GM18526 (cell line): Measurements from ENCODE around the gene PRUNE2.

Experiments used
- POLR2A ChIP-seq: IDR thresholded peaks from 3 replicates; pipeline ENCODE4 v1.6.1; 2011; ENCODE audit not compliant: insufficient read length; ENCODE audit errors: extremely low read depth

Gene PRUNE2

GRCh38 chr9:76688471-76689238 is 217.3 kb downstream of the PRUNE2 start:
- TF ChIP-seq POLR2A: no peak

DNA sequence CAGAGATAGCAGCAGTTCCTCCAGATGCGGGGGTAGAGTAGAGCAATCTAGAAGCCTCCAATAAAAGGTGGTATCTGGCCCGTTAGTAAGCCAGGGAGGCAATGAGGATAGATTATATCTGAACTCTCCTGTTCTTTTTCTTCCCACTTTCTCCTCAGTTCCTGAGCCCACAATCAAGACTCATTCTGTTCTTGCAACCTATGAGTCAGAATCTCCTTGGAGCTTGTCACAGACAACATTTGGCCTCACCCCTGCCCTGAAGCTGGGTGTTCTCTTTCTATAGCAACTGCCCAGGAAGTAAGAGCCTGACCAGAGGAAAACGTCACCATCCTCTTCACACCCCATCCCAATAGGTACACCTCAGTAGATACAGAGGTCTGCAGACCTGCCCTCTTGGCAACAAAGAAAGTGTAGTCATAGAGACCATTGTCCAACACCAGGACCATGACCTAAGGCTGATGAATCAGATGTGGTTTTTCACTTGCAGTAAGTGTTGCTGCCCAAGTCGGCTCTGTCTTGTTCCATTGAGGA is 218.0 kb downstream of the PRUNE2 start:
- TF ChIP-seq POLR2A: no peak

DNA sequence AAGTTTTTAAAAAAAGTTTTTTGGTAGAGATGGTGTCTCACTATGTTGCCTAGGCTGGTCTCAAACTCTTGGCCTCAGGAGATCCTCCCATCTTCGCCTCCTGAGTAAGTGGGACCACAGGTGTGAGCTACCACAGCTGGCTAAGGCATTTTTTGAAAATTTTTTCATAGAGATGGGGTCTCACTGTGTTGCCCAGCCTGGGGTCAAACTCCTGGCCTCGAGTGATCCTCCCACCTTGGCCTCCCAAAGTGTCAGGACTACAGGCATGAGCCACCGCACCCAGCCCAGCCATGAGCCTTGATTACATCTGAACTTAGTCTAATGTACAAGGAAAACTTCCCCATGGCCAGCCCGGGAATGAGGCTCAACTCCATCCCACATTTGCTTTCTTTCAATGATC is 219.2 kb downstream of the PRUNE2 start:
- TF ChIP-seq POLR2A: no peak

- TF ChIP-seq POLR2A: no peak
Observed at GRCh38 chr9:76684213-76684612, 221.7 kb downstream of the PRUNE2 start.

- no peak for TF ChIP-seq POLR2A
Observed at GRCh38 chr9:76681556-76681955, 224.4 kb downstream of the PRUNE2 start.

- TF ChIP-seq POLR2A: no peak
Observed at GRCh38 chr9:76680716-76681425, 225.0 kb downstream of the PRUNE2 start.

- TF ChIP-seq POLR2A: no peak
Observed at GRCh38 chr9:76677481-76678055, 228.3 kb downstream of the PRUNE2 start.

DNA sequence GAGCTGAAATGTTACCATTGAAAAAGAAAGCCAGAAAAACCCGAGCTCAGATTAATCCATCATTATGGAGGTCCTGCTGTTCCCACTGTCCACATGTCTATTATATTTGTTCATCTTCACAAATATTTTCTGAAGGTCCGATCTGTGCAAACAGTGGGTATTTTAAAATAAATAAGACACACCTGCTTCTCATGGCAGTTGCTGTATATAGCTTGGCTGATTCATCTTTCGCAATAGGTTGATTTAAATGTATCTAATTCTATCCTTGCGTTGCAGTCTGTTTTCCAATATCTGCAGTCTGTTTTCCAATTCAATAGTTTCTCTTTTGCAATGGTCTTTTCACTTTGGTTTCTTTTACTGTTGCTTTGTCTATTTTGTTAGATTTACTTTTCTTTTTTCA is 229.1 kb downstream of the PRUNE2 start:
- TF ChIP-seq POLR2A: no peak

- no peak for TF ChIP-seq POLR2A
Observed at GRCh38 chr9:76667521-76667957, 238.4 kb downstream of the PRUNE2 start.

- TF ChIP-seq POLR2A: no peak
Observed at GRCh38 chr9:76665458-76665857, 240.5 kb downstream of the PRUNE2 start.

DNA sequence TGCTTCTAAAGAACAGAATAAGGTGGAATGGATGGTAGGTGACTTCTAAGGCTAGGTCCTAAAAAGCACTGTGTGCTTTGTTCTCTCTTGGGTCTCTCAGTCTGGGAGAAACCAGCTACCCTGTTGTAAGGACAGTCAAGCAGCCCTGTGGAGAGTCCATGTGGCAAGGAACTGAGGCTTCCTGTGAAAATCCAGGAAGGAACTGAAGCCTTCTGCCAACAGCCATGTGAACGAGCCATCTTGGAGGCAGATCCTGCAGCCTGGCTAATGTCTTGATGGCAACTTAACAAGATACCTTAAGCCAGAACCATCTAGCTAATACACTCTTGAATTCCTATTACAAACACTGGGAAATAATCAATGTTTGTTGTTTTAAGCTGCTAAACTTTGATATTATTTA is 241.8 kb downstream of the PRUNE2 start:
- TF ChIP-seq POLR2A: no peak

DNA sequence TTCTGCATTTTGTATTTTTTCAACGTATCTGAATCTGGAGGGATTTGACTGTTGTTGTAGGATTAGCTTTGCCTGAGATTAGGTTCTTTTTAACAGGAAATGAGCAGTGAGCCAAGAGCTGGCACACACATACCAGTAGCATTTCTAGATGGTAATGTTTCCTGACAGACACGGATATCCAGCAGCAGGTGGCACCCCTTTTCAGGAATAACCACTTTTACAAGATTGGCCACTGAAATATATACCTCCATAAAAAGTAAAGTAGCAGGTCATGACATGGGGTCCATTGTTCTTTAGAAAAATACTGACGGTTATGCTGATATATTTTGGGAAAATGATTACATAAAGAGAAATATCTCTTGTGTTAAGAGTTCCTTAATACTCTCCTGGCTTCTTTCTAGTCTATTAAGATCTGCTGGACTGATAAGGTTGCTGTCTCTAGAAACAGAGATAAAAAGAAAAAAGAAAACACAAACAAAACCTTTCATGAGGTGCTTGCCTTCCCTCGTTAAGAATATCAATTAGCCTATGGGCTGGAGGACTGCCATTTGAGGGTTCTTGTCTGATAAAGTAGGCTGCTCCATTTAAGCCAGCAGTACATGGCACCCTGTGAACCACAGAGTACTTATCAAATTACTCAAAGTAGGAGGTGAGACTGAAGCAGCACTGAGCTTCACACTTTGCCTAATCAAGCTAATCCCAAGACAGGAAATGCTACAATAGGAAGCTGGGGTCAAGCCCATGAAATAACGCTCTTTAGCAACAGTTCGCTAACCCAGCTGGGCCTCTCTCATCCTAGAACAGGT is 243.2 kb downstream of the PRUNE2 start:
- no peak for TF ChIP-seq POLR2A

DNA sequence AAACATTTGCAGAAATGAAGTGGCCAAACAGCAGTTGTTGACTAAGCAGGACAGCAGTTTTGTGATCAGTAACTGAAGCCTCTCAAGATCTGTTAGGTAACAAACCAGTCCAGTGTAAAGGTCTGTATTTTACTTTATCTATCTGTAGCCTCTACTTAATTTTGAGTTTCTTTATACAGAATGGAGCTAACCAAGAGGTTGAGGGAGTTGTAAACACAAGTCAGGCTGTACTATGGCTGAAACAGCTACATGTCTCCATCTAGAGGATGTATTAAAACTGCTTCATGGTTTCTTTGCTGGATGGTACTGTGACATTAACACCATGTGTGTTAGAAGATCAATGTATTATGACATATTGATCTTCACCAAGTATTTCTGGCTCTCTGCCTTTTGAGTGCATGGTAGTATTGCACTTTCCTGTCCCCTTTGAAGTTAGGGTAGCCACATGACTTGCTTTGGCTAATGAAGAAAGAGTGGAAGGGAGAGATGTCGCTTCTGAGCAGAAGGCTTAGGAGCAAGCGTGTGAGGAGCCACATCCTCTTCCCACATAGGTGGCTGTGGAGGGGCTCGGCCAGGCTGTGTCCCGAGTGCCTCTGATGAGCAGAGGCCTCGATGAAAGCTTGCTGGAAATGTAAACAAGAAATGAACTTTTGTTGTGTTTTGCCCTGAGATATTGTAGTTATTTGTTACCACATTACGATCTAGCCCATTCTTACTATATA is 247.2 kb downstream of the PRUNE2 start:
- TF ChIP-seq POLR2A: no peak

- TF ChIP-seq POLR2A: no peak
Observed at GRCh38 chr9:76657265-76657664, 248.6 kb downstream of the PRUNE2 start.
